Dedifferentiated amniotic fluid mesenchymal stem cell (primary cell): ENCODE measurements around the gene TAPBP.
A peak's percentile ranks its signal among the peaks of the same experiment; 100 is the strongest.

ENCODE experiments used
- DNase-seq: peaks from one replicate; pipeline ENCODE4 v3.0.0-alpha.2; 2016; ENCODE audit errors: extremely low spot score

Gene TAPBP

GRCh38 chr6:33319939-33320314 lies 6.0 kb upstream of the TAPBP start:
- no peak for DNase-seq

- DNase-seq = no peak
Observed at GRCh38 chr6:33318426-33319073, 4.7 kb upstream of the TAPBP start.

GRCh38 chr6:33317669-33318425 lies 4.0 kb upstream of the TAPBP start, which contains the start of gene ZBTB22:
Gene ZBTB22 (minus strand): TSS chr6:33317744. CDS start chr6:33316916, 828 bp downstream.
- peak; percentile 99 for DNase-seq

- DNase-seq = no peak
Observed at GRCh38 chr6:33317419-33317668, 3.5 kb upstream of the TAPBP start.

- DNase-seq = no peak
Observed at GRCh38 chr6:33316603-33317418, 2.9 kb upstream of the TAPBP start.

- no peak for DNase-seq
Observed at GRCh38 chr6:33315793-33316602, 2.1 kb upstream of the TAPBP start.

GRCh38 chr6:33314943-33315792 lies 1.3 kb upstream of the TAPBP start:
- no peak for DNase-seq

- peak; percentile 58 for DNase-seq
Observed at GRCh38 chr6:33314515-33314942, 651 bp upstream of the TAPBP start.

- DNase-seq = no peak
Observed at GRCh38 chr6:33313105-33313708, 671 bp downstream of the TAPBP start.

- DNase-seq = peak; percentile 40
Observed at GRCh38 chr6:33312361-33313104, 1.3 kb downstream of the TAPBP start.

GRCh38 chr6:33306356-33306755 lies 7.5 kb downstream of the TAPBP start:
- no peak for DNase-seq

GRCh38 chr6:33305052-33305451 lies 8.8 kb downstream of the TAPBP start:
- DNase-seq = no peak

GRCh38 chr6:33304216-33304615 lies 9.7 kb downstream of the TAPBP start:
- DNase-seq = no peak

- DNase-seq = no peak
Observed at GRCh38 chr6:33301877-33302276, 12.0 kb downstream of the TAPBP start.

- peak; percentile 93 for DNase-seq
Observed at GRCh38 chr6:33299237-33299944, 14.5 kb downstream of the TAPBP start.

GRCh38 chr6:33298773-33299236 lies 15.1 kb downstream of the TAPBP start, which contains the start of gene RGL2:
Gene RGL2 (minus strand): TSS chr6:33298942. CDS start chr6:33298610, 332 bp downstream.
- DNase-seq = peak; percentile 22

- DNase-seq = peak; percentile 68
Observed at GRCh38 chr6:33297956-33298772, 15.7 kb downstream of the TAPBP start.

GRCh38 chr6:33297406-33297955 lies 16.4 kb downstream of the TAPBP start:
- DNase-seq = no peak
